Duodenal mucosa (tissue), 2 donors: Measurements from ENCODE around the gene ZNF124.
A peak's percentile ranks its signal among the peaks of the same experiment; 100 is the strongest.
"Not testable (repeated sequence)": the region's sequence is repeated elsewhere in the genome, so short reads cannot be mapped to it uniquely, and the experiment has no call there.

Experiments
- H3K27ac ChIP-seq: one replicate; pipeline ENCODE4 v1.7.0; 2013; ENCODE audit warnings: low read depth, low read length
- H3K27me3 ChIP-seq, 2 donors: one replicate each; pipeline ENCODE4 v1.7.0; 2013; ENCODE audit warnings: low read length in 2 of 2, control low read depth in 1 of 2; ENCODE audit not compliant: insufficient read depth in 2 of 2, control insufficient read depth in 1 of 2
- H3K36me3 ChIP-seq, 2 donors: one replicate each; pipeline ENCODE4 v1.7.0; 2013; ENCODE audit warnings: low read length in 2 of 2, control low read depth in 1 of 2; ENCODE audit not compliant: insufficient read depth in 2 of 2, control insufficient read depth in 1 of 2
- H3K4me1 ChIP-seq, 2 donors: one replicate each; pipeline ENCODE4 v1.7.0; 2013; ENCODE audit warnings: low read length in 2 of 2, control low read depth in 1 of 2; ENCODE audit not compliant: insufficient read depth in 2 of 2, control insufficient read depth in 1 of 2
- H3K4me3 ChIP-seq, 2 donors: one replicate each; pipeline ENCODE4 v1.7.0; 2013; ENCODE audit warnings: low read length in 2 of 2, low read depth in 1 of 2
- H3K9ac ChIP-seq, 2 donors: one replicate each; pipeline ENCODE4 v1.7.0; 2013; ENCODE audit warnings: low read length in 2 of 2, low read depth in 1 of 2
- H3K9me3 ChIP-seq, 2 donors: one replicate each; pipeline ENCODE4 v1.7.0; 2013; ENCODE audit warnings: low read length in 2 of 2, control low read depth in 1 of 2; ENCODE audit not compliant: control insufficient read depth in 1 of 2

ZNF124 gene

GRCh38 chr1:247171875-247172563 lies at the start of gene ZNF124:
Gene ZNF124 (minus strand): TSS chr1:247172020. CDS start chr1:247171877, 143 bp downstream.
- not testable (repeated sequence) for H3K36me3 ChIP-seq, H3K4me1 ChIP-seq, H3K4me3 ChIP-seq, H3K27ac ChIP-seq, H3K27me3 ChIP-seq, H3K9ac ChIP-seq, H3K9me3 ChIP-seq

- not testable (repeated sequence) for H3K27me3 ChIP-seq, H3K27ac ChIP-seq, H3K9me3 ChIP-seq, H3K4me3 ChIP-seq, H3K9ac ChIP-seq, H3K4me1 ChIP-seq, H3K36me3 ChIP-seq
These were observed 48.5 kb upstream of the ZNF124 start for GRCh38 chr1:247220280-247220679.

- H3K4me1 ChIP-seq, result no peaks in the 10 kb centered on the region
- H3K27me3 ChIP-seq, result peaks cover 0 to 6% of the 10 kb centered on the region in 2 donors
- no peak overlapping the region for H3K9ac ChIP-seq
- no peaks in the 10 kb centered on the region for H3K36me3 ChIP-seq
- no peak overlapping the region for H3K4me3 ChIP-seq
- peaks cover 0 to 2% of the 10 kb centered on the region in 2 donors for H3K9me3 ChIP-seq
- H3K27ac ChIP-seq, result no peak overlapping the region
These were observed 46.4 kb upstream of the ZNF124 start for GRCh38 chr1:247218121-247218651.

DNA sequence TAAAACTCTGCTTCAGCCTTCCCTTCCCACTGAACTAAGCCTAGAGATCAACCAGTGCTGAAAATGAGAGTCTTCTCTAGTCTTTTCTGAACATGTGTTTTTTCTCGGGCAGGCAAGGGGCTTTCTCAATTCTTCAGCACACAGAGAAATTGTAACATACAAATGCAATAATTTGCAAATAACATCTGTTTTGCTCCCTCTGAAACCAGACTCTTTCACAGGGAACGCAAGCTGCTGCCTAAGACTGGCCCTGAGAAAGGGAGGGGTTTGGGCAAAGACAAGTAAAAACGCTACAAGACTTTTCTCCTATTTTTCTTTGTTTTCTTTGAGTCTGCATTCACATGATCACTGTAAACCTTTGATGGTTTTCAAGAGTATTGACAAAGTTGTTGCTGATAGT lies 44.4 kb upstream of the ZNF124 start:
- Histone ChIP-seq H3K4me1 (peaks cover 0 to 3% of the 10 kb centered on the region in 2 donors), H3K4me3 (no peak overlapping the region), H3K36me3 (no peaks in the 10 kb centered on the region), H3K9ac (no peak overlapping the region), H3K27ac (no peak overlapping the region), H3K27me3 (peaks cover 0 to 6% of the 10 kb centered on the region in 2 donors), H3K9me3 (no peaks in the 10 kb centered on the region)

GRCh38 chr1:247212627-247213617 lies 41.1 kb upstream of the ZNF124 start:
- peaks cover 14 to 18% of the 10 kb centered on the region in 2 donors for H3K4me1 ChIP-seq
- no peak overlapping the region for H3K9ac ChIP-seq
- no peak overlapping the region for H3K27ac ChIP-seq

DNA sequence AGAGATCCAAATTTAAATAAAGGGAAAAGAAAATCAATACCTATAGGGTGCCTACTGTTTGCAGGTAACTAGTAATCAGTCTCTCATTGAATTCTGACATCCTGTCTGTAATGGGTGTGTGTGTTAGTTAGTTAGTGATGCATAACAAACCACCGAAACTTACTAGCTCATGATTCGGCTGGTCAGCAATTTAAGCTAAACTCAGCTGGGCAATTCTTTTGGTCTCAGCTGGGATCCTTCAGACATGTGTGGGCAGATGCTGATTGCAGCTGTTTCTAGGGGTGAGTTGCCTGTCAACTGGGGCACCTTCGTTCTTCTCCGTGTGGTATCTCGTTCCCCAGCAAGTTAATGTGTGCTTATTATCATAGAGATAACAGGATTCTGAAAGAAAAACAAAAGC lies 40.2 kb upstream of the ZNF124 start:
- Histone ChIP-seq H3K9ac (no peak overlapping the region), H3K9me3 (no peaks in the 10 kb centered on the region), H3K36me3 (no peaks in the 10 kb centered on the region), H3K27ac (no peak overlapping the region), H3K4me1 (peaks cover 14 to 18% of the 10 kb centered on the region in 2 donors), H3K27me3 (peaks cover 0 to 6% of the 10 kb centered on the region in 2 donors), H3K4me3 (no peak overlapping the region)

More at GRCh38 chr1:247212627-247213617, 41.1 kb upstream of the ZNF124 start:
- Histone ChIP-seq H3K4me3 (no peak overlapping the region), H3K36me3 (no peaks in the 10 kb centered on the region), H3K9me3 (no peaks in the 10 kb centered on the region), H3K27me3 (peaks cover 0 to 6% of the 10 kb centered on the region in 2 donors)

DNA sequence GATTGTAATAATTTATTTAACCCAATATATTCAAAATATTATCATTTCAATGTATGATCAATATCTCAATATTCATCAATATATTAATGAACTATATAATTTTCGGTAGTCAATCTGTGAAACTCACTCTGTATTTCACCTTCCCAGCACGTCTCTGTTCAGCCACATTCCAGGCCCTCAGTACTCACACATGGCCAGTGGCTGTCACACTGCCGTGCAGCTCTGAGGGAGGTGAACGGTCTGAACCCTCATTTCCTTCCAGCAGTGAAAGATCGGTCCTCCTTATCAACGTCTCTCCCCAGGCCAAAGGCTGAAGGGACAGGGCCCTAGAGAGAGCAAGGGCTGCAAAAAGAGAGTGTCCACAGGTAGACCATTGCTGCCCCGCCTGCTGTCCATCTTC lies 39.5 kb upstream of the ZNF124 start:
- H3K9ac ChIP-seq, result no peak overlapping the region

DNA sequence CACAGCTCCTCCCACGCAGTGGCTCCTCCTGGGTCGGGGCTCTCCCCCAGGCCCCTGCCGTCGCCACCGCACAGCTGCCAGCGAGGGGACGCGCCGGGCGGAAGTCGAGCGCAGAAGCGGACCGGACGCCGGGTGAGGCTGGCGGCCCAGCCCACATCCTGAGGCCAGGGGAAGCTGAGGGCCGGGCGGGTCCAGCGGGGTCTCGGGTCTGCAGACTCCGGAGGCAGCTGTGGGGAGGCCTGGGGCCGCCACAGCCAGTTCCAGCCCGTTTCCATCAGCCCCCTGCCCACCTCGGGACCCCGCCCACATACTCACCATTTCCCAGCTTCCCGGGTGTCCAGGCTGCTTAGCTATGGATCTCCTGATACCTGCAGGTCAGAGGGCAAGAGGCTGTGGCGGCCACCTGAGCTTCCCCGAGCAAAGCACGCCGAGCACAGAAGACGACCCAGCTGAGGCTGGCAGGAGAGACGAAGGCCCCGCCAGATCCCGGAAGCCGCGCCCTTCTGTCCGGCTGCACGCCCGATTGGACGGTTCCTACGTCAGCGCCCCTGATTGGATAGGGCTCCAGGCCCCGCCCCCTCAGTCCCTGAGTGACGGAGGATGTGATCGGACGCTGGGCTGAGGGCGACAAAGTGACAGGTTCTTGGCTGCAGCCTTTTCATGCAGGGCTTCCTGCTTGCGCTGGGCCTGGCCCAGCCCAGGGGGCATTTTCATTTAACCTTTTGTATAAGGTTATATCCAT lies 38.7 kb upstream of the ZNF124 start:
- Histone ChIP-seq H3K27ac (peak overlapping the region; percentile 80), H3K9me3 (no peaks in the 10 kb centered on the region), H3K9ac (peak overlapping the region; percentile 70 to 92), H3K4me3 (peak overlapping the region; percentile 82 to 88), H3K27me3 (no peaks in the 10 kb centered on the region), H3K4me1 (peaks cover 14 to 18% of the 10 kb centered on the region in 2 donors), H3K36me3 (peaks cover 0 to 6% of the 10 kb centered on the region in 2 donors)

More for the DNA sequence above, 39.5 kb upstream of the ZNF124 start:
- H3K36me3 ChIP-seq, result peaks cover 0 to 3% of the 10 kb centered on the region in 2 donors
- H3K4me1 ChIP-seq, result peaks cover 14 to 18% of the 10 kb centered on the region in 2 donors
- H3K27ac ChIP-seq, result no peak overlapping the region
- H3K9me3 ChIP-seq, result no peaks in the 10 kb centered on the region
- H3K4me3 ChIP-seq, result no peak overlapping the region
- peaks cover 0 to 3% of the 10 kb centered on the region in 2 donors for H3K27me3 ChIP-seq

- Histone ChIP-seq H3K27ac (no peak overlapping the region), H3K4me3 (peak overlapping the region; percentile 82 to 88), H3K9ac (peak overlapping the region; percentile 70 to 92), H3K9me3 (no peaks in the 10 kb centered on the region), H3K4me1 (peaks cover 14 to 18% of the 10 kb centered on the region in 2 donors), H3K27me3 (no peaks in the 10 kb centered on the region), H3K36me3 (peaks cover 0 to 6% of the 10 kb centered on the region in 2 donors)
These were observed 38.2 kb upstream of the ZNF124 start for GRCh38 chr1:247210062-247210375.
